HG02571 (cell line): Measurements from ENCODE around the gene LRPAP1.

ENCODE experiments used
- ATAC-seq: cut with Tn5 transposase; IDR thresholded peaks from one replicate; pipeline ENCODE4 v1.9.1; 2021; ENCODE audit warnings: mild to moderate bottlenecking, moderate library complexity; ENCODE audit not compliant: unreplicated experiment

LRPAP1 gene

GRCh38 chr4:3475713-3476260 is 56.4 kb downstream of the LRPAP1 start:
- no peak for ATAC-seq

- ATAC-seq = no peak
These were observed 57.0 kb downstream of the LRPAP1 start for GRCh38 chr4:3475041-3475712.

DNA sequence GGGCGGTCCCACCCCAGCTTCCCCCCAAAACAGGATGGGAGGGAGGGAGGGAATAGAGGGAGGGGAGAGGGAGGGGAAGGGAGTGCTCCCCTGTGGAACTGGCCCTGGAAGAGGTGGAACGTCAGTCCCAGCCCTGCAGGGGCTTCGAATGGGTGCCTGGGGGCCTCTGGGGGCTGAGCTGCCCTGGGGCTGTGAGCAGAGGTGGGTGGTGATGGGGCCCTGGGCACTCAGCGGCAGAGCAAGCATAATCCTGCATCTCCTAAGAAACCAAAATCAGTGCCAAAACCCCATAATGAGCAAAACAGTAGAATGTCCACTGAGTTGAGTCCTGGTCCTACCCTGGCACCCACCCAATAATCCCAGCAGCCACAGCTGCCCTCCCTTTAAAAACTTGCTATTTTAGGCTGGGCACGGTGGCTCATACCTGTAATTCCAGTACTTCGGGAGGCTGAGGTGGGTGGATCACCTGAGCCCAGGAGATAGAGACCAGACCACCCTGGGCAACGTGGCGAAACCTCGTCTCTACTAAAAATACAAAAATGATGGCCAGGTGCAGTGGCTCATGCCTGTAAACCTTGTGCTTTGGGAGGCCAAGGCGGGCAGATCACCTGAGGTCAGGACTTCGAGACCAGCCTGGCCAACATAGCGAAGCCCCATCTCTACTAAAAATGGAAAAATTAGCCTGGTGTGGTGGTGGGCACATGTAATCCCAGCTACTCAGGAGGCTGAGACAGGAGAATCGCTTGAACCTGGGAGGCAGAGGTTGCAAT is 58.0 kb downstream of the LRPAP1 start:
- no peak for ATAC-seq

DNA sequence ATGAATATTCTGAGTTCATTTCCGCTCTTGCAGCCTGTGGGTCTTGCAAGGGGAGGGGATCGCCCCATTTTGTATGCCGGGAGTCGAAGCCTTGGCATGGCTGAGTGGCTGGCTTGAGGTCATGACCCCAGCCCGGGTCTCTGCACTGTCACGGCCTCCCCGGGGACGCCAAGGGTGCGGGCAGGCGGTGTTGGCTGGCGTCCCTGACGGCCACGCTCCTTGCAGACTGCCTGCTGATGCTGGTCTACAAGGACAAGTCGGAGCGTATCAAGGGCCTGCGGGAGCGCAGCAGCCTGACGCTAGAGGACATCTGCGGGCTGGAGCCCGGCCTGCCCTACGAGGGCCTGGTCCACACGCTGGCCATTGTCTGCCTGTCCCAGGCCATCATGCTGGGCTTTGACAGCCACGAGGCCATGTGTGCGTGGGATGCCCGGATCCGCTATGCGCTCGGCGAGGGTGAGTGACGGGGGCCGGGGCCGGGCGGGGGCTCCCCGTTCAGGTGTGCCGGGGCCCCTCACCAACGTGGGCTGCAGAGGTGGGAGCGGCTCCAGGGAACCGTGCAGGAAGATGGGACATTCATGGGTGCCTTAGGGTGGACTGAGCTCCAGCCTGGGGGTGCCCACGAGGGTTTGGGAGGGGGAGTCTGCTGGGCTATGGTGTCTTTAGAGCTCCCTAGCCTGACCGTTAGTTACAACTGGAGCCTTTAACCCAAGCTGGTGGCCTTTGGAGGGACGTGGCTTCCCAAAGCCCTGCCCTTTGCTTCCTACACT is 58.9 kb downstream of the LRPAP1 start:
- no peak for ATAC-seq

DNA sequence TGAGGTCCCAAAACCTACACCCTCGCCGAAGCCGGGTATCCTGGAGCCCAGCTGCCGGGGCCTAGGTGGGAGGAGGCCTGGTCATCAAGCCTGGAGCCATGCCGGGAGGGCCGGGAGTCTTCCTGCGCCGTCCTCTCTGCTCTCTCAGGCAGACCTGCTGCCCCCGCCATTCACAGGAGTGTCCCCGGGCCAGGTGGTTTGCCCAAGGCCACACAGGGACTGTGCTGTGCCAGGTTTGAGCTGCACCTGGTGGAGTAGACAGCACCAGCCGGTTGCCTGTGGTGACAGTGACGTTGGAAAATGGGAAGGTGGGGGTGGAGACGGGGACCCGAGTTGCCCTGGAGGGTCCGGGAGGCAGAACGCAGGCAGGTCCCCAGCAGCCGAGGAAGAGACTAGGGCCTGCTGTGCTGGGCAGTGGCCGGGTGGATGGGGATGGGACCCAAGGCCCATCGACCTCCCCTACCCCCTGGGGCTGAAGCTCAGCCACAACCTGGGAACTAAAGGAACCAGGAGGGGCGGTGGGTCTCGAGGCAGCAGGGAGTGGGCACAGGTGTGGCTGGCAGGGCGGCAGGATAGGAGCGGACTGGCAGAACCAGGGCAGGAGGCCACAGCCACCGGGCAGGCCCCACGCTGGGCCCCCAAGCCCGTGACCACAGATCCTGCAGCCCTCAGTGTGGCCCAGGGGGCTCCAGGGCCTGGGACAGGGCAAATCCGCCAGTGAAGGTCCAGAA is 59.6 kb downstream of the LRPAP1 start:
- ATAC-seq = no peak

GRCh38 chr4:3471886-3472285 is 60.3 kb downstream of the LRPAP1 start:
- ATAC-seq = no peak

DNA sequence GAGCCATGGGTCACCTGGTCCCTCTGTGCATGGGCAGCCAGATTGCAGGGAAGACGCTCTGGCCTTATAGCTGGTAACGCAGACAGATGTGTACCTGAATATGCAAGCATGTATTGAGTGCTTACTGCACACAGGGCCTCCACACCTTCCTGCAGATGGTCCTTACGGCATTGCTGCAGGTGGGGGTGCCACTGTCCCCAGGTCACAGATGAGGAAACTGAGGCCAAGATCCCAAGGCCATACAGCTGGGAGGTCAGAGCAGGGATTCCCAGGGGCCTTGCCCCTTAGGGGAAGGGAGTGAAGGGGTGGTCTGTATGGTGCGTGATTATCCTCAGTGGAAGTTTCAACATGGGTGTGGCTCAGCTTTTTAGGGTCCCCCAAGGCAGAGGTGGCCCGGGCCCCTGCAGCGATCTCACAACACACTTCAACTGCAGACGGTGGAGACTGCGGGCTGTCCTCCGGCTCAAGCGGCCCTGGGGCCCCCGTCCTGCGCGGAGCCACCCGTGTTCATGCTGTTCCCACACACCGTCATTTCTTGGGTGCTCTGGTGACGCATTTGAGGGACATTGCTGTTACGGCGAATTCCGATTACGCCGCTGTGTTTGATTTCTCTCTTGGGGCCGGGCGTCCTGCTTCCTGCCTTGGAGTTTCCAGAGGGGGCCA is 61.0 kb downstream of the LRPAP1 start:
- no peak for ATAC-seq

DNA sequence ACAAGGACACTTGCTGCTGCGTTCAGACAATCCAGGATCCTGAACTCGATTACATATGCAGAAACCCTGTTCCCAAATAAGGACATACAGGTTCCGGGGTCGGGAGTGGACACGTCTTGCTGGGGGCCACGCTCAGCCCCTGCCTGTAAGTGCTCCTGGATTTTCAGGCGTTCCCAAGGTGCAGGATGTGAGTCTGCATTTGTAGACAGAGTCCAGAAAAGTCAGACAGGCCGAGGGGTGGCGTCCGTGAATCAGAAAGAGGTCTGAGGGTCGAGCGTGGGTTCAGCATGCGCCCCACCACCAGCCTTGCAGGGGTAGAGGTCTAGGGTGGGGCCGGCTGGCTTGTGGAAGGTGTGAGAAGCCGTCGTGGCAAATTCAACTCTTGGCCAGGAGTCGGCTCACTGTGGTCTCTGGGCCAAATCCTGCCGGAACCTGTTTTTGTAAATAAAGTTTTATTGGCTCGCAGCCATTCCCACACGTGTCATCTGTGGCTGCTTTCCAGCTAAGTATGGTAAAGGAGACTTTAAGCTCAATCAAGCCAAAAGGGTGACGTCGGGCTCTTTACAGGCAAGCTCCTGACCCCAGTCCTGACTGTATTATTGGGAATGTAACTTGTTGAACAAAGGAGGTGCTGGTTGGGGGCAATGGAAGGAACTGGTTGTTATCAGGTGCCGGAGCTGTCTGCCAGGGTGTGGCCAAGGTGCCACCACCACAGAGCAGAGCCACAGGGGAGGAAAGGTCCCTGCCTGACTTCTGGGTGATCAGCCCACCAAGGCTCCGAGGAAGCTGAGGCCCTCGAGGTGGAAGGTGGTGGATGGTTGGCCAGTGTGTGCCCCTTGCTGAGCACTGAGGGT is 61.8 kb downstream of the LRPAP1 start:
- no peak for ATAC-seq

GRCh38 chr4:3469386-3470243 is 62.6 kb downstream of the LRPAP1 start:
- ATAC-seq = no peak

DNA sequence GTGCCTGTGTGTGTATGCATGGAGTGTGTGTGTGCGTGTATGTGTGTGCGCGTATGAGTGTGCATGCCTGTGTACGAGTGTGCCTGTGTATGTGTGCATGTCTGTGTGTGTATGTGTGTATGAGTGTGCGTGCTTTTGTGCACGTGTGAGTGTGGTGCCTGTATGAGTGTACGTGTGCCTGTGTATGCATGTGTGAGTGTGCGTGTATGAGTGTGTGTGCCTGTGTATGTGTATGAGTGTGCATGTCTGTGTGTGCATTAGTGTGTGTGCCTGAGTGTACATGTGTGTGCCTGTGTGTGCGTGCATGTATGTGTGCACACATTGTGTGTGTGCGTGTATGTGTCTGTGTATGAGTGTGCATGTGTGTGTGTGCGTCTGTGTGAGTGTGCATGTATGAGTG is 63.4 kb downstream of the LRPAP1 start:
- no peak for ATAC-seq

- ATAC-seq = no peak
These were observed 64.1 kb downstream of the LRPAP1 start for GRCh38 chr4:3468154-3468553.

GRCh38 chr4:3467601-3468031 is 64.6 kb downstream of the LRPAP1 start:
- no peak for ATAC-seq

- ATAC-seq = no peak
These were observed 65.3 kb downstream of the LRPAP1 start for GRCh38 chr4:3466691-3467600.

- ATAC-seq = no peak
These were observed 66.2 kb downstream of the LRPAP1 start for GRCh38 chr4:3465698-3466671.

GRCh38 chr4:3464911-3465697 is 67.1 kb downstream of the LRPAP1 start:
- ATAC-seq = no peak
